ENCODE data around the gene ZNF662. TPM values are rescaled to one million over a fixed set of nuclear protein-coding genes. Genes with fewer than 3 reads are reported as not detected.

The ZNF662 gene
- total RNA-seq, 1 donor from 2014 or later = 1.3 TPM

DNA sequence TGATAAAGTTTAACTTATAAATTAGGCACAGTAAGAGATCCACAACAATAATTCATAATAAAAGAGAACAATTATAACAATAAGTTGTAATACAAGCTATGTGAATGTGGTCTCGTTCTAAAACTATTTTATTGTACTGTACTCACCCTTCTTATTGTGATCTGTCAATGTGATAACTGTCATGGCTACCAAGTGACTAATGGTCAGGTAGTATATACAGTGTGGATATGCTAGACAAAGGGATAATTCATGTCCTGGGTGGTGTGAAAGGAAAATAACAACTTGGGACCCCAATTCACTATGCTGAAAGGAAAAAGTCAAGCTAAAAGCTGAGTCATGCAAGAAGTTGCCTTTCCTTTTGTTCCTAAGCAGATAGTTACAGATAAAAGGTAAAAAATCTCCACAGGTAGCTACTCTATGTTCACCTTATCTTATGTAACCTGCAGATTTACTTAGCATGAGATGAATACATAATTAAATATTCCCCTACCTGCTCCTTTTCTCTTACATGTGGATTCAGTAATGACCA lies 19.6 kb upstream of the ZNF662 start:
- no peak for DNase-seq (ENCODE audit: low read depth)

DNA sequence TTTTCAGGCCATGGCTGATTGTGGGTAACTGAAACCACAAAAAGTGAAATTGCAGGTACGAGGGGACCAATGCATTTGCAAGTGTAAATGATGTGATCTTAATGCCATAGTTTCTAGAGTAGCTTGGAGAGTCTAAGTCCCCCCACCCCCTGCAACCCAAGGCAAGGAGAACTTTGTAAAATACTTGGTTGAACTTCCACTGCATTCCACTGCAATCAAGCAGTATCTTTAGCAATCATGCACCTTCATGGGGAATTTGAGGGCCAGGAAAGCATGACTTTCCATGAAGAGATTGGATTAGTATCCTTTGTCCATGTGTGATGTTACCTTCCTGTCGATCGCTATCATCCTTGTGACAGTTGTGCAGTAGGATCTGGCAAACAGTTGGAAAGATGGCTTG lies 18.9 kb upstream of the ZNF662 start:
- no peak for DNase-seq (ENCODE audit: low read depth)

DNA sequence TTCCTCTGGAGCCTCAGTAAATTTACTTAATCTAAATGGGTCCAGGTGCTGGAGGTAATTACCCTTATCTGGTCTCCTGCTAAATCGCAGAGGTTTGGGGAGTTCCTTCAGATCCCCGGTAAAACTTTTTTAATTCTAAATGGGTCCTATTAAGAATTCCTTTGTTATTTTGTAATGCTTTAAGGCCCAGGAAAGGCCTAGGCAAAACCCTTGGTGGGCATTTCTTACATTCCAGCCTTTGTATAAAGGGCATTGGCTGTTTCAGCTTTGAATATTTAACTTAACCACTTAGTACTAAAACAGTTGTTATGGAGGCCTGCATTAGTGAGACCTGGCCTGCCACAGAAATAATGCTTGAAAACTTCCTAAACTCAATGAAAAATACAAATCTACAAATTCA lies 14.9 kb upstream of the ZNF662 start:
- no peak for DNase-seq (ENCODE audit: low read depth)

DNA sequence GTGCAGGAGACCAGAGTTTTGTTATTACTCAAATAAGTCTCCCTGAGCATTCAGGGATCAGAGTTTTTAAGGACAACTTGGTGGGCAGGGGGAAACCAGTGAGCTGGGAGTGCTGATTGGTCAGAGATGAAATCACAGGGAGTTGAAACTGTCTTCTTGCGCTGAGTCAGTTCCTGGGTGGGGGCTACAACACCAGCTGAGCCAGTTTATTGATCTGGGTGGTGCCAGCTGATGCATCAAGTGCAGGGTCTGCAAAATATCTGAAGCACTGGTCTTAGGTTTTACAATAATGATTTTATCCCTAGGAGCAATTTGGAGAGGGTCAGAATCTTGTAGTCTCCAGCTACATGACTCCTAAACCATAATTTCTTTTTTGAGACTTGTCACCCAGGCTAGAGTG lies 13.8 kb upstream of the ZNF662 start:
- DNase-seq (ENCODE audit: low read depth) = no peak

DNA sequence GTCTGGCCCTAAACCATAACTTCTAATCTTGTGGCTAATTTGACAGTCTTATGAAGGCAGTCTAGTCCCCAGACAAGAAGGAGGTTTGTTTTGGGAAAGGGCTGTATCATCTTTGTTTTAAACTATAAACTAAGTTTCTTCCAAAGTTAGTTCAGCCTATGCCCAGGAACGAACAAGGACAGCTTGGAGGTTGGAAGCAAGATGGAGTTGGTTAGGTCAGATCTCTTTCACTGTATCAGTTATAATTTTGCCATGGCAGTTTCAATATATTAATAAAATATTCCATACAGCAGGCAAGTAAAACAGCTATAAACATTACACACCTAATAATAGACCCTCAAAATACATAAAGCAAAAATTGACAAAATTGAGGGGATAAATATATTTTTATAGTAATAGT lies 13.1 kb upstream of the ZNF662 start:
- no peak for DNase-seq (ENCODE audit: low read depth)

DNA sequence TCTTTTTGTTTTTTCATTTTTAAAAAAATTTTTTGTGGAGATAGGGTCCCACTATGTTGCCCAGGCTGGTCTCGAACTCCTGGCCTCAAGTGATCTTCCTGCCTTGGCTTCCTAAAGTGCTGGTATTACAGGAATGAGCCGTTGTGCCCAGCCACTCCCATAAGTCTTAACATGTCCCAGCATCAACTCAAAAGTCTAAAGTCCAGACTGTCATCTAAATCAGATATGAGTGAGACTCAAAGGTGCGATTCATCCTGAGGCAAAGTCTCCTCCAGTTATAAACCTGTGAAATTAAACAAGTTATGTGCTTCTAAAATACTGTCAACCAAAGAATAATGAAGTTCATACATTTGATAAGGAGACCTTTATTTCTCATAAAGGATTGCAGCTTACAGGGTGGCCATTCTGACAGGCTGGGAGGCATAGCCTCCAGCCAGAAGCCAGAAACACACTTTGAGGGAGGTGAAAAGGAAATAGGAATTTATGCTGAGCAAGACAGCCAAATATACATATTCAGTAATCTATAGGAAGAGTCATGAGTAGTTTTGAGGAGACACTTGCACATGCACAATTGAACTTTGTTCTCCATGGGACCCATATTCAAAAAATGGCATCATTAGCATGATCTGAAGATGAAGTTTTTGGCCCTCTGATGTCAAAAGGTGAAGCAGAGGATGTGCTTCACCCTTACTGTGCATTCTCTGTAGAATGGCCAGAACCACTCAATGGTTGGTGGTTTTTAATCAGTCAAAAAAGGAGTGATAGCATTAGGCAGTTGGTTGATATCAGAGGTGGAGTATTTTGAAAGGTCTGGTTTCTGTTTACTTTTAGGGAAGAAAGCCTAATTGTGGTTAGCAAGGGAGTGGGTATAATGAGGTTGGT lies 11.0 kb upstream of the ZNF662 start:
- no peak for DNase-seq (ENCODE audit: low read depth)

DNA sequence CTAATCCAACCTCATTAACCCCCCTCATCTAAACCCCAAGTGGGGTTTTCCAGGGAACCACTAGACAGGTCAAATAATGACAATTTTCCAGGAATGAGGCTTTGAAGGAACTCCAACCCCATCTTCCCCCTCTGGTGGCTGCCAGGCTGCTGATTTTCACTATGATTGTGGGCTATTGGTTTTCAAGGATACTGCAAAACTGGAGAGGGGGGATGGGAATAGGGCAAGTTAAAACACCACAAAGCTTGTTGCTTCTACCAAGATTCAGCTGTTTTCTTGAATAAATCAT lies 10.4 kb upstream of the ZNF662 start:
- no peak for DNase-seq (ENCODE audit: low read depth)

DNA sequence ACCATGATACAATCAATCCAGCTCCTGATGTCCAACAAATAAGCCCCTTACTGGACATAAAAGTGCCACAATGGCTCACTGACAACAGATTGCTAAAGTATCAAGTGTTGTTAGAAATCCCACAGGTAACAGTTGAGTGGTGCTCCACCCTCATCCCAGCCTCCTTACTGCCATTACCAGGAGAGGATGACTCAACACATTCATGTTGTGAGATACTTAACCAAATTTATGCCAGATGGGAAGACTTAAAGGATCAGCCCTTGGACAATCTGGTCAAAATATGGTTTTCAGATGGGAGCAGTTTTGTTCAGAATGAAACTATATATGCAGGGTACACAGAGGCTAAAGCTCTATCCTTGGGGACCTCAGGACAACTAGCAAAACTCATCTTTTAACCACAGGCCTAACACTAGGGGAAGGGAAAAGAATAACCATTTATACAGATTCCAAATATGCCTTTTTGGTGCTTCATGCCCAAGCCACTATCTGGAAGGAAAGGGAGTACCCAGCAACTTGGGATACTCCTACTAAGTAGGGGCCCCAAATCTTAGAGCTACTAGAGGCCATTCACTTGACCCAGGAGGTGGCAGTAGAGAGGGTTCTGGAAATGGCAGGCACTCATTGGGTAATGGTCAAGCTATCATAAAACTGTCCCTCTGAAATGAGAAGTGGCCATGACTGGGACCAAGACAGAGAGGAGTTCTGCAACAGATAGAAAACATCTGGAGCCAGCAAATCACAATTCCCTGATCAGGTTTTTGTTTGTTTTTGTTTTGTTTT lies 6.9 kb upstream of the ZNF662 start:
- no peak for DNase-seq (ENCODE audit: low read depth)

DNA sequence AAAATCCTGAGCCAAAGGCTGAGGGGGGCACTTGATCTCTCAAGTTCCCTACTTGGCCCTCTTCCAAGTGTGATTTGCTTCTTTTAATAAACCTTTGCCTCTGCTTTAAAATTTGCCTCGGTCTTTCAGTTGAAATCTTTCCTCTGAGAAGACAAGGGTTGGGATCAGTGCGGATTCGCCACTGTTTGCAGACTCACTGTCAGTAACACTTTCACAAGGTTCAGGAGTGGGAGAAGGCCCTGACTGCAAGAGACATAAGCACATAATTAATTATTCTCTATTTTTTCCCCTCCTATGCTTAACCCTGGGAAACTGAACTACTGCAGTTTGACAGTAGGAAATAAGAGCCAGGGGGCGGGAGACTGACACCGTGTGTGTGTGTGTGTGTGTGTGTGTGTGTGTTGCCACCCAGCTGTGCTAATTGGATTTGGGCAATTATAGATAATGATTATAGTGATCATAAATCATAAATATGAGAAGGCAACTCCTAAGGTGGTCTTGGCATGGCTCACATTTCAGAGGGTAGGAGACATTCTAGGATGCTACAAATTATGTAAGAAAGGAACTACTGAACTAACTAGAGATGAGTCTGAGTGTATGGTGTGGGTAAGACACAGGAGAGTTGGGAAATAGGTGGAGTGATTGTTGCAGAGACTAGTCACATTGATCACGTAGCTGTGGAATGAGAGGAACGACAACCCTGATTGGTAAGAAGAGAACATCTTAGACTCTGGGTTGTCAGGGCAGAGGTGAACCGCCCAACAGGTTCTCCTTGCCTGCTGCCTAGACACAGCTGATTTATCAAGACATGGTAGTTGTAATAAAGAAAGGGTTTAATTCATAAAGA lies 5.5 kb upstream of the ZNF662 start:
- no peak for DNase-seq (ENCODE audit: low read depth)

DNA sequence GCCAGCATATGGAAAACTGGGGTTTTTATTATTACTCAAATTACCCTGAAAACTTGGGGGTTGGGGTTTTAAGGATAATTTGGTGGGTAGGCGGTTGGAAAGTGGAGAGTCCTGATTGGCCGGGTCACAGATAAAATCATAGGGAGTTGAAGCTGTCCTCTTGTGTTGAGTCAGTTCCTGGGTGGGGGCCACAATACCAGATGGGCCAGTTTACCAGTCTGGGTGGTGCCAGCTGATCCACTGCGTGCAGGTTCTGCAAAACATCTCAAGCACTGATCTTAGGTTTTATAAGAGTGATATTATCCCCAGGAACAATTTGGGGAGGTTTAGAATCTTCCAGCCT lies 4.9 kb upstream of the ZNF662 start:
- DNase-seq (ENCODE audit: low read depth) = no peak

DNA sequence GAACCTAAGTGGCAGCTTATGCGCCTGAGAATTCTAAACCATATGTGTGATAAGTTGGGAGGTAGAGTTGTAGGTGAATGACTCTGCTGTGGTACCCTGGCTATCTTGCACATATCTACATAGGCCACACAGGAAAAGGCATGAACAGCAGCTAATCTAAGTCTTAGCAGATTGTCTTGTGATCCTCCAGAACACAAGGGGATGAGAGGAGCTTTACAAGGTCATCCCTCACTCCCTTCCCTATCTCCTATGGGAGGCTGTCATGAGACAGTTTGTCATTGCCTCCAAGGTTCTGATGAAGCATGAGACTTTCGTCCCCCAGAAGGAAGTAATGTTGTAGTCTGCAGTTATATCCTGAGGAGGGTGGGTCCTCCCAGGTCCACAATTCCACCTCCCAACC lies 3.7 kb upstream of the ZNF662 start:
- no peak for DNase-seq (ENCODE audit: low read depth)

DNA sequence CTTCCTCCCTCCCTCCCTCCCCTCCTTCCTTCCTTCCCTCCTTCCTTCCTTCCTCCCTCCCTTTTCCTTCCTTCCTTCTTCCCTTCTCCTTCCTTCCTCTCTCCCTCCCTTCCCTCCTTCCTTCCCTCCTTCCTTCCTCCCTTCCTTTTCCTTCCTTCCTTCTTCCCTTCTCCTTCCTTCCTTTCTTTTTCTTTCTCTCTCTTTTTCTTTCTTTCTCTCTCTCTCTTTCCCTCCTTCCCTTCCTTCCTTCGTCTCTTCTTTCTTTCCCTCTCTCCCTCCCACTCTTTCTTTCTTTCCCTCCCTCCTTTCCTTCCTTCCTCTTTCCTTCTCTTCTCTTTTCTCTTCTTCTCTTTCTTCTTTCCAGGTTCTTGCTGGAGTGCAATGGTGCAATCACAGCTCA lies 1.9 kb upstream of the ZNF662 start:
- no peak for DNase-seq (ENCODE audit: low read depth)

DNA sequence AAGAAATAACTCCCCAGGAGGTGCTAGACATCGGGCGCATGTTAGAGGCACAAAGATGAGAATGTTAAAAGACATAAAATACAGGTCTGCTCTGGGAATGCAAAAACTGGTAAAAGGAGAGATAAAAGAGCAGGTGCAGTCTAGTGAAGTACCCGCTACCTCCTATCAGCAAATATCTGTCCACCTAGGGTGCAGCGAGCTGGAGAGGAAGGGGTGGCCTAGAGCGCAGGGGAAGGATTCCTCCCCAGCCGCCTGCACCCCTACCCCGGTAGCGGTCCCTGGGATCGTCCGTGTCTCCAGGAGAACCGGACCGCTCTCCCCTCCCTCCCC lies 237 bp upstream of the ZNF662 start:
- DNase-seq (ENCODE audit: low read depth) = no peak

DNA sequence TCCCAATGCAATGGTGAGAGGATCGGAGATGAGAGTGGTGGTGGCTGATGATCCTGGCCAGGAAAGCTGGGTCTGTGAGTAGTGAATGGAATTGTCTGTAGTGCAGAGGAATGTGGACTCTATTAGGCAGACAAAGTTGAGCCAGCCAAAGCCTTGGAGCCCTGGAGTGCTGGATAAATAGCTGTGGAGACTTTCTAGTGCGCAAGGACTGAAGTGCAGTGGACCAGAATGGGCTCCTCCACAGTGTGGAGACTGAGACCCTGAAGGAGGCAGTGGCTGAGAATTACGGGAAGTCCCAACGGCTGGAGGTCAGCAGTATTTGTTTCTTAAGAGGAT lies 874 bp downstream of the ZNF662 start:
- no peak for DNase-seq (ENCODE audit: low read depth)

DNA sequence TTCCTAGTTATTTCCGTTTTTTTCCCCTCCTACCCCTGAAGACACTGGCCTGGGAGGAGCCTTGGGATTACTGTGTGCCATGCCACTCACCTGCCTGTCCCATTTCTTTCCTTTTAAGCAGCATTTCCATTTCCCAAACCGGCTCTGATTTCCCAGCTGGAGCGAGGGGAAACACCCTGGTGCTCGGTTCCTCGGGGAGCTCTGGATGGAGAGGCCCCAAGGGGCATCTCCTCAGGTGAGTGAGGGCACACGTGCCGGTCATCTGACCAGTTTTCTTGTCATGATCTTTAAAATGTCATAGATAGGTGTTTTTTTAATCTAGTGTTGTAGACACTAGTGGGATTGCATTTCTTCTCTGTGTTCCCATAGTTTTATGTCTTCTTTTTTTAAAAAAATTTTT lies 2.7 kb downstream of the ZNF662 start:
- no peak for DNase-seq (ENCODE audit: low read depth)

DNA sequence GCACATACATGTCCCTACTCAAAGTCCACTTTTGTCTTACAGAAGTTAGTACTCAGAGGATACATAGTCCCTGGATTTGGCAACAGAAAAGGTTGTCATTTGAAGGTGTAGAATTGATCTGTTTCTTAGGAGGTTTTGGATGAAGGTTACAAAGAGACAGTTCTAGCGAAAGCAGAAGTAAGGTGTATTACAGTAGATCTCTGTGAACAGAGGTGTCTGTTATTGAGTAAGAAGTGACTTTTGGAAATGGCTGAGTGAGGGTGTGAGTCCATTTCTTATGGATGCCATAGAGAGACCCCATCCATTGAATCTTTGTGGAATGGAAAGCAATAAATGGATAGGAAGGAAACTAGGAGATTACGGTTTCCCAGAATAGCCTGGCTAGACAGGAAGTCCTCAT lies 5.6 kb downstream of the ZNF662 start:
- DNase-seq (ENCODE audit: low read depth) = no peak

DNA sequence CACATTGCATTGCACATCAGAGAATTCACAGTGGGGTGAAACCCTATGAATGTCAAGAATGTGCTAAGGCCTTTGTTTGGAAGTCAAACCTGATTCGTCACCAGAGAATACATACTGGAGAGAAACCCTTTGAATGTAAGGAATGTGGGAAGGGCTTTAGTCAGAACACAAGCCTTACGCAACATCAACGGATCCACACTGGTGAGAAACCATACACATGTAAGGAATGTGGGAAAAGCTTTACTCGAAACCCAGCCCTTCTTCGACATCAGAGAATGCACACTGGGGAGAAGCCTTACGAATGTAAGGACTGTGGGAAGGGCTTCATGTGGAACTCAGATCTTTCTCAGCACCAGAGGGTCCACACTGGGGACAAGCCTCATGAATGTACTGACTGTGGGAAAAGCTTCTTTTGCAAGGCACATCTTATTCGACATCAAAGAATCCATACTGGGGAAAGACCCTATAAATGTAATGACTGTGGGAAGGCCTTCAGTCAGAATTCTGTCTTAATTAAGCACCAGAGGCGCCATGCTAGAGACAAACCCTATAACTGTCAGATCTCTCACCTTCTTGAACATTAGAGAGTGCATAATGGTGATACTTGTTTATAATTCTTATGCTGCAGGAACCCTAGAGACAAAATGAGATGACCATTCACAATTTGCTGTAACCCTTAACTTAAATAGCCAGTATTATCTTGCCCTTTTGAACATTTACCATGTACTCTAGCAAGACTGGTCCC lies 9.0 kb downstream of the ZNF662 start:
- DNase-seq (ENCODE audit: low read depth) = no peak

DNA sequence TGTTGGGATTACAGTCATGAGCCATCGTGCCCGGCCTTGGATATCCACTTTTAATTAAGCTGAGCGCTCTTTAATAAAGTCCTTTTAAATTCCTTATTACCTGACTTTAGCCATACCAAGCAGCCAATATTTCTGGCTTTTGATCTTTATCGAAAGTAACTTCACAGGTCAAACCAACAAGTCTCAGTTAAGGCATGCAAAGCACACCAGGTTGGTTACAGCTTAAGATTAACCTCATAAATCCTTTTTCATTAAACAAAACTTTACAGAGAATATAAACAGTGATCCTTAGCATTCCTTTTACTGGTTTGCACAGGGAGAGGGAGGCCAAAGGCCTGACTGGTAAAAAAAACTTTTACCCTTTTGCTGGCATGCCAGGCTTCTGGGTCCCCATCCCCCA lies 17.7 kb downstream of the ZNF662 start:
- no peak for DNase-seq (ENCODE audit: low read depth)

DNA sequence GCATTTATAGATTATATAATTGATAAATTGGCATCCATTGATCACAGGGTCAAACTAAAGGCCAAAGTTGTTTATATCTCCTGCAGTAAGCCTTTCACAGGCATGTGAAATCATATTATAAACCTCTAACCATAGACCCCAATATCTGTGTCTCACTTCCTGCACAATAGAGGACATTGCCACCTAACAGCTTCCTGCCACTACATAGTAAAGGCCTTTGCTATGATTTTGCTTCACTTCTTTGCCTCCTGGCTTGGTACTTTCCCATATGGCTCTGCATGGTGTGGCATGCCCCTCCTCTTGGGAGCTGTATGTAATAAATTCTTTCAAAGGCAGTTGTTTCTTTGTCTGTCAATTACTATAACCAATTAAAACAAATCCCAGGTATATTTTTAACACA lies 20.4 kb downstream of the ZNF662 start:
- DNase-seq (ENCODE audit: low read depth) = no peak

DNA sequence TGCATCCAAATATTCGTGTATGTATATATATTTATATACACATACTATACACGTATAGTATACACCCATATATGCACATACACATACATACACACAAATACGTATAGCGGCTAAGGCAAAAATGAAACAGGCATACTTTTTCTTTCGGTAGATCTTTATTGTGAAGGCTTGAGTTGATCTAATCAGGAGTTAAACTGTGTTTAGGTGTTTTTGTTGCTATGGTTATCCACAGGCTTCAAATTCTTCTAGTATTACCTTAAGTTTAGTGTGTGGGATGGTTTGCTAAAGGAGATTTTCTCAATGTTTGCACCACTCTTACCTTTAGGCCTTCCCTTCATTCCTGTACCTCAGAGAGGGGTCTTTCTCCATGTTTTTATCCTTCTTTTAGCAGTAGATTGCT lies 28.2 kb downstream of the ZNF662 start:
- DNase-seq (ENCODE audit: low read depth) = no peak

DNA sequence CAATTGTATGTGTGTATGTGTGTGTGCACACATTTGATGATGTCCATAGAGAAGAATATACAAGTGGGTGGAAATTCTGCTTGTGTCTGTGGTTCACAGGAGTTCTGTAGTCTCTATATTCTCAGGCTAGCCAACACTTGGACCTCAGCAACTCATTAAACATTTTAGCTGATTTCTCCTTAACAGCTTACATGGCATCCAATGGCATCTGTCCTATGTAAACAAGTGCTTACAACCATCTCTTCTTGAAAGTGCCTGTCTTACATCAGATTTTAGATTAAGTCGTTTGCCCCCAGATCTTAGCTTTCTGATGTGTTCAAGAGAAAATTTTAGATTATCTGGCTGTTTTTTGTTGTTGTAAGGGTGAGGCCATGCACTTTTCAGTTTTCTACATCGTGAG lies 29.0 kb downstream of the ZNF662 start:
- DNase-seq (ENCODE audit: low read depth) = no peak

DNA sequence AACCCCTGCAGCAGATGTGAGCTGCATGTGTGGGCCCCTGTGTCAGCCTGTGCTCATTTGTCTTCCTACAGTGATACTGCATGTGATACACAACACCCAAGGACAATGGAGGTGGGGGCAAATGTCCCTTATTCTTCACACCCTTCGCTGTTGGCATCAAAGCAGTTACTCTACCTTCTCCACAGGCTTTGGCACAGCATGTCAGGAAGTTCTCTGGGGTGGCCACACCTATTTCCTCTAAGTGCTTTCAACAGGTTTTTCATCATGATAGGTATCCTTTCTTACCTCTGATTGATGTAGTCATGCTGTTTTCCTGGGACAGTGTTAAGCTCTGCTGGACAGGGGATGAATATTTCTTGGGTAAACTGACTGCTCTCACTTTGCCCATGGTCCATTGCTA lies 29.5 kb downstream of the ZNF662 start:
- no peak for DNase-seq (ENCODE audit: low read depth)
